CD4-positive, alpha-beta T cell treated with Interleukin-6 for 4 hours (primary cell): ENCODE data around the gene TTC34.

Experiments used
- DNase-seq: peaks from one replicate; pipeline ENCODE4 v3.0.0-alpha.2; 2020; ENCODE audit warnings: mixed read lengths

TTC34 gene

DNA sequence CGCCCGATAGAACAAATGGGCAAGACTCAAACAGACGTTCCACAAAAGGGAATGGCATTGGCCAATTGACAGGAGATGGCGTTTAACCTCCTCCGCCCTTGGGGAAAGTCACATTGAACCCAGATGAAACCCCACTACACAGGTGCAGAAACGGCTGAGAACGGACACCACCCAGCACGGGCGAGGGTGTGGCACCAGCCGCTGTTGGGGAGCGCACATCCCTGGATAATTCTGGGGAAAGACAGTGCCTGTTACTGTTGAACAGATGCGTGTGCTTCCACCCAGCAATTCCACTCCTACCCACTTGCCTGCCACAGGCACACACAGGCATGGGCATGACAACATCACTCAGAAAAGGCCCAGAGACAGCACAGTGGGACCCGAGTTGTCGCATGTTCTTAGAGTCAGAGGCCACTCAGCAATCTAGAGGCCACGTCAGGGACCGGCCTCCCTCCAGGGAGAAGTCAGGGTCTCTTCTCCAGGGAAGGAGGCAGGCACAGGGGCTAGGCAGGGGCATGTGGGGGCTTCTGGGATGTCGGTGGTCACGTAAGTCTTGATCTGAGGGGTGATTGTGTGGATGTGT, 199.7 kb downstream of the TTC34 start:
- DNase-seq, result no peak

DNA sequence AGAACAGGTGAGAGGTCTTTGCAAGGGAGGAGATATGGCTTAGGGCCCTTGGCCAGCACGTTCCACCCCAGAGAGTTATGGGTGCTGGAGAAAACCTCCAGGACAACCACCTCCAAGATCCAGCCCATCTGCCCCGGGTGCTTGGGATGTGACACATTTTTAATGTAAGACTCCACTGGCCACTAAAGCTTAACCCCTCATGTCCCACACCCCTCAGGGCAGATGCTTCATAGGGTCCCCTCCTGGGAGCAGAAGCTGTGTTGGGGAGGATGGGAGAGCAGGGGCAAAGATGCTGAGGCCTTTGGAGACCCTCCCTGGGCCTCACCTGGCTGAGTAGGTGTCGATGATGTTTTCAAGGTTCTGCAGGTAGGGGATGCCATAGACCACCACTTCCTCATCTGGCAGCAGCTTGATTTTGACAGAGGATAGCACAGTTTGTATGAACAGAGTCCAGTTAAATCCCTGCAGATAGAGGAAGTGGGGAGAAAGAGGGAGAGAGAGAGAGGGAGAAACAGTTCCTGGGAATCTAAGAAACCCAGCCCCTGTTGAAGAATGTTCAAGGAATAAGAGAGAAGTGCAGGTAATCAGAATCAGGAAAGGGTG, 203.1 kb downstream of the TTC34 start:
- DNase-seq, result no peak

DNA sequence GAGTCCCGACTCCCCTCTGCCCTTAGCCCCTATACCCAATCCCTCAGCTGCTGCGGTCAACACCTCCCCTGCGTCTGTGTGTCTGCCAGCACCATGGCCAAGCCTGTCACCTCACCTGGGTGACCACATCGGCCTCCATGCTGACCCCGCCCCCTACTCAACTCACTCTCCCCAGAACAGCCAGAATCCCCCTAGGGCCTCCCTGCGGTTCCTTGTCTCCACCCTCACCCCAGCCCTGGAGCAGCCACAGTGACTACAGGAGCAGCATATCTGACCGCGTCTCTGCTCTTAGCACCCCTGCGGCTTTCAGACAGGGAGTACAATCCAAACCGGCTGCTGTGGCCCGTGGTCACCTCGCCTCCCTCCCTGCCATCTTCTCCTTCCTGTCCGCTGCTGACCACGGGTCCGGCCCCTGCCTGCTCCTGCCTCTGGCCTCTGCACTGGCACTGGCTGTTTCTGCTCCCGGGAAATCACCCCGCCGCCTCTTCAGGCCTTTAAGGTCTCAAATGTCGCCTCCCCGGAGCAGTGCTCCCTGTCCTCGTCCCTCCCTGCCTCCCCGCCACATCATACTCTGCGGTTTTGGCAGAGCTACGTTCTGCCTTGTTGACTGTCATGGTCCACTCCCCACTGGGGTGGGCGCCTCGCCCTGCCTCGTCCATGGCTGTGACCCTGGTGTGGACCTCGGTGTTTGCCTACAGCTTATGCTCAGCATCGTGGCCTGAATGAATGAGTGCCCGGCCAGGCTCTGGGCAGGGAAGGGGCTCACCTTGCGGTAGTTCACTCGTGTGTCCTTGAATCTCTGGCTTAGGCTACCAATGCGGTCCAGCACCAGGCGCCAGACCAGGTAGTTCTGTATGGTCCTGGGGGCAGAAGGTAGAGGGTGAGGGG, 203.8 kb downstream of the TTC34 start:
- no peak for DNase-seq

DNA sequence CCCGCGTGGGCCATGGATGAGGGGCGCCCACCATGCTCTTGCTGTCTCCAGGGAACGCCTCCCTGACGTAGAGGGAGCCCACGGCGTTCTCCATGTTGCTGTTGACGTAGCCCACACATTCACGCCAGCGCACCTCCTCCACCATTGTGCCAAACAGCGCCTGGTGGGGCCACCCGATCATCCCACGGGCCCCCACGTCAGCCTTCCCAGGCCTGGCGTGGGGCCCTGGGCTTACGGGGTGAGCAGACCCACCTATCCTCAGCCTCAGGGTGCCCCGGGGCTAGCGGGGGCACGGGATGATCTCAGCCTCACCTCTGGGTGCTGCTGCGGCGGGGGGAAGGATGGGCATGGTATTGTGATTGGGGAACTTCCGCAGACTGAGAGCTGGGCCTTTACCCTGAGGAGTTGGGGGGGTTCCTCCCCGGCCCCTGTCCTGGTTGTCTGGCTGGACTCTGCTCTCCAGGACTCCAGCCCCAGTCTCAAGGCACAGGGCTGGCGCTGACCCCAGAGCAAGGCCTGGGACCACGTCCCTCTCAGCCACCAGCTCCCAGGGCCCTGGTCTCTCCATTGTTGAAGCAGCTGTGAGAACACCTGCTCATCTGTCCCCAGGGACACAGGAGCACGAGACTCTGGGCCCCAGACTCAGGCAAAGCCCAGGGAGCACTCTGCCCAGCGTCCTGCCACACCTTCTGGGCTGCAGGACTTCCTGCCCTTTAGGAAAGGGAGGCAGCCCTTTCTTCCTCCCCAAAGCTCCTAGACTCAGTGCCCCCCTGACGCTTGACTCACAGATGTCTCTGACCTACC, 204.8 kb downstream of the TTC34 start:
- DNase-seq, result no peak

DNA sequence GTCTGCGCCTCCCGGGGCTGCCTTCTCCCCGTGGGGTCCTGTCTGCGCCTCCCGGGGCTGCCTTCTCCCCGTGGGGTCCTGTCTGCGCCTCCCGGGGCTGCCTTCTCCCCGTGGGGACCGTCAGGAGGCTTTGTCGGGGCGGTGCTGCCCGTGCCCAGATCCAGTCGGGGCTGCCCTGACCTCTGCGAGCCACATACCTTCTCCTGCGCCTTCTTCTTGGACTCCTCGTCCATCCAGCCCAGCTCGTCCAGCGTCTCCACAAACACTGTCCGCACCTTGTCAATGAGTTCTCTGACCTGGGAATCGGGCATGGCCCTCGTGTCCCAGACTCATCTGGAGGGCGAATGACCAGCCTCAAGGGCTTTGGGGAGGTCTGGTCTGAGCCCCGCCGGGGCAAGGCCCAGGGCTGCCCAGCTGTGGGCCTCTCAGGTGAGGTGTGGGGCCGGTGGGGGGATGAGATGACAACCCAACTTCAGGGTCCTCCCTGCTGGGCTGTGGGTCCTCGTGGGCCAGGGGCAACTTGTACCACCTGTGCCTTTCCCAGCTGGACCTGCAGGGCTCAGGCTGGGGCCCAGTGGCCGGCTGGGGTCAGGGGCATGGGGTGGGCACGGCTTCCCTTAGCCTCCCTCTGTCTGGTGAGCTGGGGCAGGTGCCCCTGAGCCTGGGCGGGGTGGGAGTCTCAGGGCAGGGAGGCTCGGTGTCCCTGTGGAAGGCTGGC, 205.5 kb downstream of the TTC34 start:
- no peak for DNase-seq

DNA sequence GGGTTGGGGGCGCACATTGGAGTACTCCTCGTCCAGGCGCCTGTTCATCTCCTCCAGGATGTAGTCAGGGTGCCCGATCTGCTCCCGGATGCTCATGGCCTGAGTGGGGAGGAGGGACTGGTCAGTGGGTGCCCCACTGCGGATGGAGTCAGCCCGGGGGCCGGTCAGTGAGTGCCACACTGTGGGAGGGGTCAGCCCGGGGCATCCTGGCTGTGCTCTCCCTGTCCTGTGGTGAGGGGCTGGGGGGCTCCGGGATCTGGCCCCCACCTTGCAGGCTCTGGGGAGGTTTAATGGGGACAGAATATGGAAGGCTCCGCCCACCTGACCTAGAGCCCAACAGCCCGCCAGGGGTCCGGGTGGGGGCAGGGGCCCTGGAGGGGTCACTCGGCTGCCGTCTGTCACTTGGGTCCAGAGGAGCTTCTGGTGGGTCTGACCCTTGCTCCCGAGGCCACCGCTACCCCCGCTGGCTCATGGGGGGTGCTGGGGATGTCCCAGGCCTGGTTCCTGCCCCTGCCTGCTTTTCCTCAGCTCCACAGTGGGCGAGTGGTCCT, 206.2 kb downstream of the TTC34 start:
- no peak for DNase-seq

DNA sequence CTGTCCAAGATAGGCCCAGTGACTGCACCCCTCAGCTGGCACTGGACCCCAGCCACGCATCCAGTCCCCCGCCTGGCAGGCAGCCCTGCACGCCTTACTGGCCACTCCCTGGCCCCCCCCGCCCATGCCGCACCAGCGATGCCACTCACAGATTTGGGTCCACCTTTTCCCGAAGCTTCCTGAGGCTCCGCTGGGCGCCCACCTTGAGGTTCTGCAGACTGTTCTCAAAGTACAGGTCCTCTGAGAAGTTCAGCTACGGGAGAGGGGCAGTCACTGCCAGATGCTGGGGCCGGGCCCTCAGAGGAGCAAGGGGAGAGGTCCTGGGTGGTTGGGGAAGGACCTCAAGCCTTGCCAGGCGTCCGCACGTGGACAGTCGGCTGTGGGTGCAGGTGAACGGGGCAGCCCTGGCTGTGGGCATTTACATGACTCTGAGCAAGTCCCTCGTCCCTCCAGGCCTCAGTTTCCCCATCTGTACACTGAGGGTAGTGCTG, 206.8 kb downstream of the TTC34 start:
- no peak for DNase-seq

DNA sequence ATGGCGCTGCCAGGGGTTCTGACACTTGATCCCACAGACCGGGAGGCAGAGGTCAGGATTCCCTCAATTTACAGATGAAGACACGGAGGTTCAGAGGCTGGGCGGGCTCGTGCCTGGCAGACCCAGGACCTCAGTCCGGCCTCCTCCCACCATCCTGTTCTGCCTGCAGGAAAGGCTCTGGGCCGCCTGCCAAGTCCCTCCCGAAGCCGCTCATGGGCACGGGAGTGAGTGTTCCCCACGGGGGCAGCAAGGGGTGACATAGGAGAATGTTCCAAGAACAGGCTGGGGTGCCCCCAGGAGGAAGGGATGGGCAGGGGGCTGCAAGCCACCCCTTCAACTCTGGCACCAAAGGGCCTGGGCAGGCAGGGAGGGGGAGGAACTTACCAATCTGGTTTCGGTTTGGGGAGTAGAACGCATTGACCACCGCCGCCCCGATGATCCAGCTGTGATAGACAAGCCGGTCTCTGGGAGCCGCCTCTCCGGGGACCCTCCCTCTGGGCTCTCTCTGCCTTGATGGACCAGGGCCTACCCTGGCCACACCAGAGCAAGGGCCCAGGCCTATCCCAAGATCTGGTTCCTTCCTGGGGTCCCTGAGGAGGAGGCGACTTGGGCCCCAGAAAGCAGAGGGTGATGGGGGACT, 207.4 kb downstream of the TTC34 start:
- no peak for DNase-seq

DNA sequence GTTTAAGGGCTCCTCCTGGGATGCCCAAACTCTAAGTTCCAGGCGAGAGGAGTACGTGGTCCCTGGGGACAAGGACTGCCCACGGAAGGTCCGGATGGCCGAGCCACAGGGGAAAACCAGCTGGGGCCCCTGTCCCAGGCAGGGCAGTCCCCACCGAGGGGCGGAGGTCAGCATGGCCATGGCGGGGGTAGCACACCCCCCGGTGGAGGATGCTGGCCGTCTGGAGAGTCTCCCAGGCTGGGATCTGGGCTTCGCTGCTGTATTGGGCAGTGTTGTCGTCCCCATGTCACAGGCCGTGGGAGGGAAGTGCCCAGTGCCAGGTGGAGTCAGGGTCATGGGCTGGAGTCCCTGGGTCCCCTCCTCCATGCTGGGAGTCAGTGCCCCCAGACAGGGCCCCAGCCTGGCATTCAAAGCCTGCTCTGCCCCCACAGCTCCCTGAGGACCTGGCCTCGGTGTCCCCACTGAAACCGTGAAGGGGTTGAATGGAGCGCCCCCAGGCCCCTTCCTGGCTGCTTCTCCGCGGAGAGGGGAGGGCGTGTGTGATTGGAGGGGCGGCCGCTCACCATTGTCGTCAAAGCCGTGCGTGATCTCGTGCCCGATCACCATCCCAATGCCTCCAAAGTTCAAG, 208.1 kb downstream of the TTC34 start:
- no peak for DNase-seq

DNA sequence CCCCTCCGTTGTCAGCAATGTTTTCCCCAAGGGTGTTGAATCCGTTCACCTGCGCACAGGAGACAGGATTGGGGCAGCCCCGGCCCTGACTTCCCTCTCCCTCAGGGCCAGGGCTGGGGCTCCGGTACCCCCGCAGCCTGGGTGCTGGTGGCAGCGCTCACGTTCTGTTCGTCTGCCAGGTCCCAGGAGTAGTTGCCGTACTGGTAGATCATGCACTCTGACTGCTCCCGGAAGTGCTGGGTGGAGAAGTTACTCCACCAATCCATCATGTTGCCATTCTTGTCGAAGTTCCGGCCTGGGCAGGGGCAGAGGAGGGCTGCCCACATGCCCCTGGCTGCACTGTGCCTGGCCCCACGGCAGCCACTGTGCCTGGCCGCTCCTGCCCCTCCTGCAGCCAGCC, 208.8 kb downstream of the TTC34 start:
- DNase-seq, result peak; percentile 31

DNA sequence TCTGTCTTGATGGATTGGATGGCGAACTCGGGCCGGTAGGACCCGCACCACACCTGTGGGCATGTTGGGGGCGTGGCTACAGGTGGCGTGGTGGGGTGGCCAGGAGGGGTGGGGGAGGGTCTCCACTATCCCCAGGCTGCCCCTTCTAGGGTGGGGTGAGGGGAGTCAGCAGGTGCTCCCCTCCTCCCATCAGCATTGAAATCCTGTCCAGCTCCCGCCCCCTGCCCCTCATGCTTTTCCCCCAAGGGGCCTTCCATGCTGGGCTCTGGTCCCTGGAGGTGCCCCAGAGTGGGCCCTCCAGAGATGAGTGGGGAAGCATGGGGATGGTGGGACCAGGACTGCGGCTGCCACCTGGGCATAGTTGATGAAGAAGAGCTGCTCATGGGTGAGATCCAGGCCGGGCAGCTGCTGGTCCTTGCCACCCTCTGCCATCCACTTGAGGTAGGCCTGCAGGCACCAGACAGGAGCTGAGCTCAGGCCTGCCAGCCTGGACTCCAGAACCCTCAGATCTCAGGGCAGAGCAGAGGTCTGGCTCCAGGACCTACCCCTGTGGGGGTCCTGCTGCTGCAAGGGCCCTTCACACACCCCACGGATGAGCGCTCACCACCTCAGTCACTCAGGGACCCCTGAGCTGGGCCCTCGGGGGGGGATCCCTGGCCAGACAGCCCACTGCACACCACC, 209.8 kb downstream of the TTC34 start:
- no peak for DNase-seq

DNA sequence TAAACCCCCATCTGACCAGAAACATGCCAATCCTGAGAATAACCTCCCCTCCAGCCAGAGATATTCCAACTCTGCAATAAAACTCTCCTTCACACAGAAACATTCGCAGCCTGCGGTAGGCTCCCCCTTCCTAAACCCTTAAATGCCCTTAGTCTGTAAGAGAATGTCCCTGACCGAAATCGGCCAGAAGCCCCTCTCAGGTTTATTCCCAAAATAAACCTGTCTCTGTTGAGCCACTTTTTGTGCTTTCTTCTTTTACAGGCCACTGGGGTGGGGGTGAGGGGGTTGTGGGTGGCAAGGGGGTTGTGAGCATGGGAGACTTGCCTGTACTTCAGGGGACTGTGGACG, 210.3 kb downstream of the TTC34 start:
- no peak for DNase-seq

DNA sequence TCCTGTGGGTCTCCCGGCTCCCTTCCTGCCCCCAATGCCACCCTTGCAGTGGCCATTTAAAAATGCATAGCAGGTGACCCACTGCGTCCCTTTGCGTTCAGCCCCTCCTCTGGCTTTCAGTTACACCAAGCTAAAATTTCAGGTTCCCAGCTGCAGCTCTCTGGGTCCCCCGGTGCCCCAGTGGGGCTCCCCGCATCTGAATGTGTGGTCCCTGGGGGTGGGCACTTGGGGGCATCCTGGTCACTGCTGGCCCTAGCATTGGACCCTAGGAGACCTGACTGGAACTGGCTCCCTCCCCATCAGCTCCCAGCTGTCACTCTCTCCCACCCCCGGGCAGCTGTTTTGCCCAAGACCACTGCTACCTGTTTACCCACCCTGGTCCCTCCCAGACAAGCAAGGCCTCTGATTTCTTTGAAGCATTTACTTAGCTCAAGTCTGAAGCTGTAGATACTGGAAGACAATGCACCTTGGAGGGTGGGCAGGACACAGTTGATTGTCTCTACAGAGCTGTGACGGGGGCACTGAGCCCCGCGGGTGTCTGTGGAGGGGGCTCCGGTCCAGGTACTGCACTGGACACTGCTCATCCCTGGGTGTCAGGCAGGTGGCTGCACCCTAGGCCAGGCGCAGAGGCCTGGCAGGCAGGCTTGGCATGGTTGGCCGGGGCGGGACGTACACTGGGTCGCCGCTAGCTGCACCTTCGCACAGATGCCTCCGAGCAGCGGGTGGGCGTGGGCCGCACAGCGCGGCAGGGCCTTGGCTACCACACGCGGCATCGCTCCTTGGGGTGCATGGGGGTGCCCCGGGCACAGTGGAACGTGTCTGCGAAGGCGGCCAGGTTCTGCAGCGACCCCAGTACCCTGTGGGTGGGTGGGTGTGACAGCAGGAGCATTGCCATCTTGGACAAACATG, 211.0 kb downstream of the TTC34 start:
- no peak for DNase-seq

DNA sequence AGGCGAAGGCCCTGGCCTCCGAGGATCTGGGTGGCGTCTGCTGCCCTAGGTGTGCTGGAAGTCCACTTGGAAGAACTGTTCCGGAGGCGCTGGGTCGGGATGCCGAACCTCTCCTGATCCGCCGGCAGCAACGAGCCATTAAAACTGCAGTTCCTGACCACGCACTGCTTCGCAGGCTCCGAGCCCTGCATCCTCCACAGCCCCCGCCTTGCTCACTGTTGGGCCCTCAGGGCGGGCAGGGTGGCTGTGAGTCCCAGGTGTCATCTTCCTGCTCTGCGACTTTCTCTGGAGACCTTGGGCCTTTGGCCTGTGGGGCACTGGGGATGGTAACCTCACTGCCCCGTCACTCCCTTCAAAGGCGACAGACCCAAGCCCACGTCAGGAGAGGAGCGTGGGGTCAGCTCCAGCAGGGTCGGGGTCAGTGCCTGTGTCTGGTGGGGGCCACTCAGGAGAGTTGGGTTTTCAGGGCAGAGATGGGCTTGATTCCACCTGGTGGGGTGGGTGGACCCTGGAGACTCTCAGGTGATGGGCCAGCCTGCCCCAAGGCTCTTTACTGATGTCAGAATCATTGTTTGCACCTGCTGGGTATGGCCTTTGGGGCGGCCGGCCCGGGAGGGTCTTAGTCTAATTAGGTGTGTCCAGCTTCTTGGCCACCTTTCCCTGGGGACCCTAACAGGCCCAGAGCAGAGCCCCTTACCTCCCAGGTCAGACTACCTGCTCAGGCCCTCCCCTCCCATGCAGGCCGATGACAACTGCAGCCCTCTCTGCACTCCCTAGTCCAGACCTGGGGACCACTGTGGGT, 211.9 kb downstream of the TTC34 start:
- no peak for DNase-seq

DNA sequence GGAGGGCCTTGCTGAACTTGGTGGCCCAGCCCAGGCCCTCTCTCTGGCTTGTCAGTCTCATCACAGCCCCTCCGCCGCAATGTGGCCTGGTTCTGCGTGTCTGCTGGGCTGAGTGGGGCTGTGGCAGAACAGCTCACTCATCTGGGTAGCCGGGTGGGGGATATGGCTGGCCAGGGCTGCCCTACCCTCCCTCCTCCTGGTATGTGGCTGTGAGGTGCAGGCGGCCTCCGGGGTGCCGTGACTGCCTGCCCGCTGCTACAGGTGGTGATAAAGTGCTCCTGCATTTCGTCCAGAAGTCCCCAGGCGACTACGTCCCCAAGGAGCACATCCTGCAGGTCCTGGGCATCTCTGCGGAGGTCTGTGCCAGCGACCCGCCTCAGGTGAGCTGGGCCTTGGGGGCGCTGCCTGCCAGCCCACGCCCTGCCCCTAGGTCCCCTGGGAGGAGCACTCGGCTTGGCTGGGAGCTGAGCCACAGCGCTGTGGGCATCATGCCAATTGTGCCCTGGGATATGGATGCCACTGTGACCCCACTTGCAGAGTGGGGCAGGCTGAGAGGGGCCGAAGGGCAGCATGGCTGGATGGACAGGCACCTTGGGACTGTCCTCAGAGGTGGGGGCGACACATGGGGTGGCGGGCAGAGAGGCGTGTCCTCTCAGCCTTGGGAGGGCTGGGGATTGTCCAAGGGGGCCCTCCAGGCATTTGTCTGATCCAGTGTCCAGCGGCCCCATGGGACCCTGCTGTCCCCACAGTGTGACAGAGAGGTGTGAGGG, 212.6 kb downstream of the TTC34 start:
- DNase-seq, result no peak

DNA sequence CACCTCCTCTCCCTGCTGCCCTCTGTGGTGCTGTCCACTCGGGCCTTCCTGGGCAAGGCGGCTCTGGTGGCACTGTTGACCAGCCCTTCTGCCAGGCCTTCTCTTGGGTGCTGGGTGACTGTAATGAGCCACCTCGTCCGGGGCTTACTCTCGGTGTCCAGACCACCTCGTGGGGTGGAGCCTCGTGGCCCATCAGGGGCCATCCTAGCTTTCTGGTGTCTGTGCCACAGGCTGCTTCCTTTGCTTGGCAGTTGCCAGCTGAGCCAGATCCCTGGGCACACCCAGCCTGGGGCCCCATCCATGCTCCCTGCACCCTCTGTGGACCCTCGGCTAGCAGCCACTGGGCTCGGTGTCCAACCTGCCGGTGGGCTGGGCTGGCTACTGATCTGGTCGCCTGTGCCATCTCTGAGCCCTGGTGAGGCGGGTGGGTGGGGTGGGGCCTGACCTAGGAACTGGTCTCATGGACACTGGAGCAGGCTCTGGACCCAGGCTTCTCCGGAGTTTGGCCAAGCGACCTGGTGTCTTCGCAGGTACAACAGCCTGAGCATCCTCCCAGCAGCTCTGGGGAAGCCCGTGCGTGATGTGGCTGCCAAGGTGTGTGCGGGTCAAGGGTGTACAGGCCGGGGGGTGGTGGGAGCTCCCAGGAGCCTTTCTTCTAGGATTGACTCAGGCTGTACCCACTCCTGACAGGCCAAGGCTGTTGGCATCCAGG, 213.5 kb downstream of the TTC34 start:
- no peak for DNase-seq
